SK-N-SH treated with all-trans-retinoic acid at 6 μM for 48 hours (cell line): ENCODE results near the gene POLR2F.

Experiments
- ATAC-seq: fragments of 200-7000 bp; cut with Tn5 transposase; 3 replicates; pipeline ENCODE4 v1.9.1; 2020; ENCODE audit warnings: mild to moderate bottlenecking, moderate library complexity
- ARNTL ChIP-seq: fragments of 450-650 bp; formaldehyde crosslinking; IDR thresholded peaks from 2 replicates; pipeline ENCODE4 v1.5.0; 2020; ENCODE audit warnings: low read depth, mild to moderate bottlenecking, moderate library complexity, borderline replicate concordance
- BACH2 ChIP-seq: fragments of 250-450 bp; sonication (Bioruptor Pico); IDR thresholded peaks from 2 replicates; pipeline ENCODE4 v1.9.0; 2021; ENCODE audit warnings: mild to moderate bottlenecking, borderline replicate concordance
- CREB5 ChIP-seq: fragments of 250-450 bp; sonication (Bioruptor Pico); IDR thresholded peaks from 2 replicates; pipeline ENCODE4 v1.5.1; 2020; ENCODE audit warnings: low read depth, mild to moderate bottlenecking, moderate library complexity
- CSDC2 ChIP-seq: fragments of 250-450 bp; sonication (Bioruptor Pico); IDR thresholded peaks from 2 replicates; pipeline ENCODE4 v1.5.0; 2020; ENCODE audit warnings: mild to moderate bottlenecking, moderate library complexity
- CSRNP3 ChIP-seq: fragments of 250-450 bp; sonication (Bioruptor Pico); IDR thresholded peaks from 2 replicates; pipeline ENCODE4 v1.5.1; 2021; ENCODE audit warnings: mild to moderate bottlenecking, moderate library complexity
- ESRRG ChIP-seq: fragments of 250-450 bp; sonication (Bioruptor Pico); IDR thresholded peaks from 2 replicates; pipeline ENCODE4 v1.6.1; 2021; ENCODE audit warnings: mild to moderate bottlenecking
- GLIS3 ChIP-seq: fragments of 250-450 bp; sonication (Bioruptor Pico); IDR thresholded peaks from 2 replicates; pipeline ENCODE4 v1.5.0; 2020; ENCODE audit warnings: mild to moderate bottlenecking, moderate library complexity
- ISL1 ChIP-seq: fragments of 250-450 bp; sonication (Bioruptor Pico); IDR thresholded peaks from 2 replicates; pipeline ENCODE4 v2.1.2; 2022; ENCODE audit warnings: mild to moderate bottlenecking, moderate library complexity
- OSR1 ChIP-seq: fragments of 250-450 bp; sonication (Bioruptor Pico); IDR thresholded peaks from 2 replicates; pipeline ENCODE4 v1.8.0; 2022; ENCODE audit warnings: moderate library complexity, mild to moderate bottlenecking, inconsistent platforms
- POU6F1 ChIP-seq: fragments of 250-450 bp; sonication (Bioruptor Pico); IDR thresholded peaks from 2 replicates; pipeline ENCODE4 v1.8.0; 2021; ENCODE audit warnings: low read depth, mild to moderate bottlenecking, moderate library complexity, borderline replicate concordance
- PPARA ChIP-seq: fragments of 250-450 bp; sonication (Bioruptor Pico); IDR thresholded peaks from 2 replicates; pipeline ENCODE4 v1.5.0; 2020; ENCODE audit warnings: mild to moderate bottlenecking, borderline replicate concordance
- RARB ChIP-seq: fragments of 250-450 bp; sonication (Bioruptor Pico); IDR thresholded peaks from 2 replicates; pipeline ENCODE4 v1.8.0; 2021; ENCODE audit warnings: mild to moderate bottlenecking, moderate library complexity
- SNAI2 ChIP-seq: fragments of 250-450 bp; sonication (Bioruptor Pico); IDR thresholded peaks from 2 replicates; pipeline ENCODE4 v1.5.0; 2020; ENCODE audit warnings: mild to moderate bottlenecking, moderate library complexity
- TCF4 ChIP-seq: fragments of 250-450 bp; sonication (Bioruptor Pico); IDR thresholded peaks from 2 replicates; pipeline ENCODE4 v1.8.0; 2021; ENCODE audit warnings: mild to moderate bottlenecking, moderate library complexity, borderline replicate concordance
- TOX ChIP-seq: fragments of 250-450 bp; sonication (Bioruptor Pico); IDR thresholded peaks from 2 replicates; pipeline ENCODE4 v1.8.0; 2021; ENCODE audit warnings: mild to moderate bottlenecking, moderate library complexity, borderline replicate concordance
- ZC3H10 ChIP-seq: fragments of 250-450 bp; sonication (Bioruptor Pico); IDR thresholded peaks from 2 replicates; pipeline ENCODE4 v1.5.1; 2021; ENCODE audit warnings: mild to moderate bottlenecking, moderate library complexity
- ZFP3 ChIP-seq: fragments of 250-450 bp; sonication (Bioruptor Pico); IDR thresholded peaks from 2 replicates; pipeline ENCODE4 v1.5.0; 2020; ENCODE audit warnings: mild to moderate bottlenecking, moderate library complexity
- ZFP30 ChIP-seq: fragments of 450-650 bp; formaldehyde crosslinking; IDR thresholded peaks from 2 replicates; pipeline ENCODE4 v1.5.0; 2022; ENCODE audit warnings: mild to moderate bottlenecking, moderate library complexity
- ZNF565 ChIP-seq: fragments of 450-650 bp; formaldehyde crosslinking; conservative IDR thresholded peaks from 2 replicates; pipeline ENCODE4 v1.5.0; 2020; ENCODE audit warnings: low read depth, mild to moderate bottlenecking, moderate library complexity
- ZNF70 ChIP-seq: fragments of 450-650 bp; formaldehyde crosslinking; IDR thresholded peaks from 2 replicates; pipeline ENCODE4 v1.5.0; 2020; ENCODE audit warnings: mild to moderate bottlenecking, moderate library complexity
- ZNF8 ChIP-seq: fragments of 450-650 bp; formaldehyde crosslinking; IDR thresholded peaks from 2 replicates; pipeline ENCODE4 v1.5.0; 2020; ENCODE audit warnings: mild to moderate bottlenecking, moderate library complexity

Gene POLR2F

GRCh38 chr22:37967637-37968451 is 14.3 kb downstream of the POLR2F start (continued):
- TF ChIP-seq CSRNP3 (CRISPR knock-in tag): no peak
- no peak for TF ChIP-seq ZC3H10
- TF ChIP-seq ISL1 (CRISPR knock-in tag): no peak
- TF ChIP-seq GLIS3 (CRISPR knock-in tag): no peak

- no peak for ATAC-seq
- TF ChIP-seq CSDC2 (CRISPR knock-in tag) (no peak), GLIS3 (CRISPR knock-in tag) (no peak), SNAI2 (no peak), ZNF70 (CRISPR knock-in tag) (no peak), PPARA (CRISPR knock-in tag) (no peak), RARB (no peak)
Measured at GRCh38 chr22:37968452-37969251, 15.2 kb downstream of the POLR2F start.

GRCh38 chr22:37970864-37971263 is 17.4 kb downstream of the POLR2F start:
- ATAC-seq: no peak
- TF ChIP-seq SNAI2: no peak
- no peak for TF ChIP-seq CSDC2 (CRISPR knock-in tag)
- no peak for TF ChIP-seq TOX
- no peak for TF ChIP-seq ZFP30
- TF ChIP-seq TCF4: no peak
- no peak for TF ChIP-seq GLIS3 (CRISPR knock-in tag)
- no peak for TF ChIP-seq ESRRG
- TF ChIP-seq ISL1 (CRISPR knock-in tag): no peak
- TF ChIP-seq RARB: no peak
- TF ChIP-seq CREB5: no peak
- no peak for TF ChIP-seq ZC3H10
- no peak for TF ChIP-seq ZNF565 (CRISPR knock-in tag)
- no peak for TF ChIP-seq ZFP3
- no peak for TF ChIP-seq ZNF8 (CRISPR knock-in tag)
- no peak for TF ChIP-seq BACH2
- TF ChIP-seq CSRNP3 (CRISPR knock-in tag): no peak
- no peak for TF ChIP-seq PPARA (CRISPR knock-in tag)
- no peak for TF ChIP-seq OSR1
- no peak for TF ChIP-seq ZNF70 (CRISPR knock-in tag)

- peak; percentile 82 for TF ChIP-seq ZNF70 (CRISPR knock-in tag)
- TF ChIP-seq GLIS3 (CRISPR knock-in tag): no peak
- TF ChIP-seq BACH2: no peak
- TF ChIP-seq, all 23 proteins: peak for 1
- no peak for ATAC-seq
Measured at GRCh38 chr22:37971475-37972434, 18.3 kb downstream of the POLR2F start.

- TF ChIP-seq POU6F1 (CRISPR knock-in tag) (no peak), RARB (no peak), ZNF565 (CRISPR knock-in tag) (no peak), ZFP30 (no peak), PPARA (CRISPR knock-in tag) (no peak), ISL1 (CRISPR knock-in tag) (no peak), TOX (no peak), ARNTL (no peak), OSR1 (no peak), ZC3H10 (no peak), TCF4 (no peak), ESRRG (no peak), CREB5 (no peak), SNAI2 (no peak)
- TF ChIP-seq, all 23 proteins: peak for 0
- no peak for ATAC-seq
Measured at GRCh38 chr22:37972527-37972926, 19.0 kb downstream of the POLR2F start.
